Testis (tissue), 2 donors: ENCODE data around the gene CDC16.

Experiments used
- CTCF ChIP-seq, 3 experiments: fragments of 450-650 bp in 2 of 3; fragments of 200-600 bp in 1 of 3; sonication (generic) in 1 of 3; IDR thresholded peaks; one replicate each; pipeline ENCODE4 v1.5.1; 2016 to 2019; ENCODE audit warnings: antibody characterized with exemption in 3 of 3, mild to moderate bottlenecking in 2 of 3, moderate library complexity in 1 of 3
- POLR2A ChIP-seq: fragments of 450-650 bp; IDR thresholded peaks from one replicate; pipeline ENCODE4 v1.6.1; 2017; ENCODE audit warnings: antibody characterized with exemption, mild to moderate bottlenecking, moderate library complexity

- TF ChIP-seq CTCF (IDR thresholded peaks at IDR 0.05) (no peak), POLR2A (no peak)
Measured at GRCh38 chr13:114234266-114234644, 442 bp upstream of the CDC16 start.
